Left lung (tissue), 10 donors: ENCODE data around the gene BLZF1. TPM values are rescaled to one million over a fixed set of nuclear protein-coding genes. Genes with fewer than 3 reads are reported as not detected.

Experiments
- ATAC-seq: fragments of 200-7000 bp; cut with Tn5 transposase; one replicate; pipeline ENCODE4 v1.9.1; 2020; ENCODE audit warnings: moderate library complexity
- DNase-seq, 4 donors: peaks; one replicate each; pipeline ENCODE4 v3.0.0-alpha.2; 2013 to 2020
- H3K27ac ChIP-seq, 2 donors: fragments of 200-600 bp; sonication (generic) in 1 of 2; one replicate each; pipeline versions ENCODE4 v1.5.0 to v1.8.0; 2020 to 2021
- H3K27me3 ChIP-seq, 2 donors: fragments of 200-600 bp; sonication (generic) in 1 of 2; one replicate each; pipeline versions ENCODE4 v1.5.0 to v1.8.0; 2020 to 2021
- H3K36me3 ChIP-seq, 2 donors: fragments of 200-600 bp; sonication (generic) in 1 of 2; one replicate each; pipeline versions ENCODE4 v1.5.0 to v1.8.0; 2020 to 2021
- H3K4me1 ChIP-seq, 2 donors: fragments of 200-600 bp; one replicate each; pipeline ENCODE4 v1.8.0; 2021
- H3K4me3 ChIP-seq, 2 donors: fragments of 200-600 bp; sonication (generic) in 1 of 2; one replicate each; pipeline versions ENCODE4 v1.5.0 to v1.8.0; 2020 to 2021; ENCODE audit warnings: mild to moderate bottlenecking in 1 of 2
- H3K9me3 ChIP-seq, 2 donors: fragments of 200-600 bp; sonication (generic) in 1 of 2; one replicate each; pipeline versions ENCODE4 v1.5.0 to v1.8.0; 2020 to 2021
- intact Hi-C, 2 donors: fragments of 100-400 bp; cut with DNase I; formaldehyde crosslinking; loops; one replicate each; pipeline versions ENCODE4 v1.11.2 to v1.14.2; 2022
- polyA plus RNA-seq, 6 donors: library from polyadenylated mRNA; unstranded; fragments of 120-200 nt; gene quantifications; one replicate each; pipeline ENCODE4 v1.2.1, GENCODE V29; 2013; ENCODE audit not compliant: insufficient read length in 6 of 6
- total RNA-seq, 2 donors: library from RNA; stranded (reverse); fragmentation: NEBNext Ultra II Directional; extraction: Animal tissue kit (Norgen Biotek cat#: 25700); gene quantifications; one replicate each; pipeline ENCODE4 v1.2.1, GENCODE V29; 2021
- TF ChIP-seq, protein P1 (sequence below), 2 donors: fragments of 200-600 bp; sonication (generic) in 1 of 2; IDR thresholded peaks; one replicate each; pipeline versions ENCODE4 v1.5.0 to v1.8.0; 2021; ENCODE audit warnings: antibody characterized with exemption in 2 of 2
- donor health status: DM: no; HTN: yes; CAD: no.
- donor health status: DM: no; HTN: no; CAD: no.

The BLZF1 gene
- total and polyA plus RNA-seq, 8 donors, result 25.3 to 29.7 (median 27.2) TPM

DNA sequence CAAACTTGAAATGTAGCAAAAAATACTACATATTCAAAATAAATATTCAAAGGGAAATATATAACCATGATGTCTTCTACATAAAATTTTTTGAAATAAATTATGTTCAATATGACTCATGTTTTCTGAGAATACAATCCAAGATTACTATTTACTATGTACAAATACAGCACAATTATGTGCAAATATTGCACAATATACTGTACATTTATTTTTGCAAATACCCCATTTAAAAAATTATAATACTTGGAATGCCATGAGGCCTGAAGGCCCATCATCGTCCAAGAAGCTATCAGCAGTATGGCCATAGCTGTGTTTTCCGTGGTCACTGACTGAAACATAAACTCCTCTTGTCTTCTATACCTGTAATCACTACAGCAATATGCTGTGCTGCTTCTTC lies 47.0 kb downstream of the BLZF1 start:
- TF ChIP-seq, protein P1, sequence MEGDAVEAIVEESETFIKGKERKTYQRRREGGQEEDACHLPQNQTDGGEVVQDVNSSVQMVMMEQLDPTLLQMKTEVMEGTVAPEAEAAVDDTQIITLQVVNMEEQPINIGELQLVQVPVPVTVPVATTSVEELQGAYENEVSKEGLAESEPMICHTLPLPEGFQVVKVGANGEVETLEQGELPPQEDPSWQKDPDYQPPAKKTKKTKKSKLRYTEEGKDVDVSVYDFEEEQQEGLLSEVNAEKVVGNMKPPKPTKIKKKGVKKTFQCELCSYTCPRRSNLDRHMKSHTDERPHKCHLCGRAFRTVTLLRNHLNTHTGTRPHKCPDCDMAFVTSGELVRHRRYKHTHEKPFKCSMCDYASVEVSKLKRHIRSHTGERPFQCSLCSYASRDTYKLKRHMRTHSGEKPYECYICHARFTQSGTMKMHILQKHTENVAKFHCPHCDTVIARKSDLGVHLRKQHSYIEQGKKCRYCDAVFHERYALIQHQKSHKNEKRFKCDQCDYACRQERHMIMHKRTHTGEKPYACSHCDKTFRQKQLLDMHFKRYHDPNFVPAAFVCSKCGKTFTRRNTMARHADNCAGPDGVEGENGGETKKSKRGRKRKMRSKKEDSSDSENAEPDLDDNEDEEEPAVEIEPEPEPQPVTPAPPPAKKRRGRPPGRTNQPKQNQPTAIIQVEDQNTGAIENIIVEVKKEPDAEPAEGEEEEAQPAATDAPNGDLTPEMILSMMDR (IDR thresholded peaks at IDR 0.05), result no peak
- intact Hi-C loops, result no loop called here
- DNase-seq, result no peak
- no peak for ATAC-seq
- no peak overlapping the region for H3K27ac ChIP-seq
- no peaks in the 10 kb centered on the region for H3K27me3 ChIP-seq
- peaks cover 0 to 26% of the 10 kb centered on the region in 2 donors for H3K9me3 ChIP-seq
- H3K36me3 ChIP-seq, result no peaks in the 10 kb centered on the region
- no peaks in the 10 kb centered on the region for H3K4me1 ChIP-seq
- H3K4me3 ChIP-seq, result no peak overlapping the region

DNA sequence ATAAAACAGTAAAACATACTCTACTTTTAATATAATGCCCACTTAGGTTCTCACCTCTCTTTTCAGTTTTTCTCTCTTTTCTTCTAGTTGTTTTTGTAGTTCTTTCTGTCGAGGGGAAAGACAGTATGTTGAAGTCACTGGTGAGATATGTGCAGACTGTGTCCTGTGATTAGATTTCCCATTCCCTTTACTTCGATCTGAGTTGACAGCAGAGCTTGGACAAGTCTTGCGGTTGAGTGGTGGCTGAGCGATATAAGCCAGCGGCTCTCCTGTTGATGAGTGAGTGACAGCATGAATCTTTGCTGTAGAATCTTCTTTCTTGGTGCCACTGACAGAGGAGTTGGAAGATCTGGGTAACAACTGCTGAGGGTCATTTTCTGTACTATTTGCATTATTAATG lies 53.3 kb downstream of the BLZF1 start:
- DNase-seq (no peak), ATAC-seq (no peak)
- Histone ChIP-seq H3K27ac (no peak overlapping the region), H3K36me3 (no peaks in the 10 kb centered on the region), H3K9me3 (no peaks in the 10 kb centered on the region), H3K4me3 (no peak overlapping the region), H3K27me3 (peaks cover 2 to 4% of the 10 kb centered on the region in 2 donors), H3K4me1 (no peaks in the 10 kb centered on the region)
- TF ChIP-seq, protein P1 (IDR thresholded peaks at IDR 0.05), result no peak
- intact Hi-C loops, result no loop called here

DNA sequence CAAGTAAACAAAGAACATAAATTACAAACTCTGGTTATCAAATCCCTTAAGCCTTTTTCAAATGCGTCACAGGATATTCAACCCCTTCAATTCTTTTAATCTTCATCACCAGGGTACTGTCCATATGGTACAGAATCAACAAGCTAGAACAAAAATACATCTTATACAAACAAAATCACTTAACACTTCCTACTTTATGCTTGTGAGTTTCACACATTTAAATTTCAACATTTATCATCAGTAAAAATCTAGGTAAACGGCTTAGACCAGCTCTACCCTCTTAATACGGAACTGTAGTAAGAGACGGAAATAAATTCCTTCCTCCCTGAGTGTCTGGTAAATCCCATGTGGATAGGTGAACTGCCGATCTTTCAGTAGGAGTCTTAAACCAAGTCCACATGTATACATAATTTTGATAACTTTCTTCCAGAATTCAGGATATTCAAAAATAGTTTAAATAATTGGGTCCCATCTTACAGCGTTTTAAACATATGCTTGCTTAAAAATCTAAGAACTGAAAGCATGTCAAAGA lies 58.2 kb downstream of the BLZF1 start:
- ATAC-seq, result no peak
- H3K36me3 ChIP-seq, result no peaks in the 10 kb centered on the region
- intact Hi-C loops, result no loop called here
- H3K4me1 ChIP-seq, result peaks cover 0 to 7% of the 10 kb centered on the region in 2 donors
- H3K9me3 ChIP-seq, result no peaks in the 10 kb centered on the region
- peaks cover 20 to 34% of the 10 kb centered on the region in 2 donors for H3K27me3 ChIP-seq
- H3K4me3 ChIP-seq, result no peak overlapping the region
- no peak overlapping the region for H3K27ac ChIP-seq
- TF ChIP-seq, protein P1 (IDR thresholded peaks at IDR 0.05), result no peak
- DNase-seq, result no peak

DNA sequence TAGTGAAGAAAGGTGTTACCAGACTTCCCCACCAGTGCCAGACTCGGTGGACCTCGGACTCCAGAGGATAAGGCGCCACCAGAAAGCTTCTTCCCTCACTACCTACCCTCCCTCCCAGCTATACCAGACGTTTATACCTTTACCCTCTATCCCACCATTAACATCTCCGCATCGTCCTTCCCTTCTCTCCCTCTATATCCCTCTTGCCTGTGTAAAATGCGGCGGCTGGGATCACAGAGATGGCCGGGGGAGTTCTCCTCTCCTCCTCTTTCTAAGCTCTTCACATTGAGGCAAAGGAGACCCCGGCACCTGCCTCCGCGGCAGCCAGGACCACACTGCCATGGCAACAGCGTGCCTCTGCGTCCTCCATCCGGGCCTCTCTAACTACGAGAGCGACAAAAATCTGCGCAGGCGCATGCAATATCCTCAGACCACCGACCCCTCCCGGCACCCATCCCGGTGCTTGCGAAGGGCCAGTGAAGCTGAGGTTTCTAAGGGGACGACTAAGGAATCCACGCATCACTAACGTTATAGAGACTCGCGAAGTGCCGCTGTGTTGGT lies 59.2 kb downstream of the BLZF1 start, which contains the start of gene CCDC181:
Gene CCDC181 (minus strand): TSS at position 394 of the 561 bp plus-strand sequence. CDS start 2,547 bp downstream, outside the sequence.
- H3K4me3 ChIP-seq, result peak within 1 kb of the TSS; percentile 13 to 26
- intact Hi-C loops, result no loop called here
- ATAC-seq (peak; percentile 60), DNase-seq (peak; percentile 34 to 81 (median 62))
- TF ChIP-seq, protein P1 (IDR thresholded peaks at IDR 0.05), result no peak
- no peaks in the 10 kb centered on the region for H3K36me3 ChIP-seq
- H3K9me3 ChIP-seq, result no peaks in the 10 kb centered on the region
- H3K27me3 ChIP-seq, result peaks cover 20 to 34% of the 10 kb centered on the region in 2 donors
- H3K27ac ChIP-seq, result no peak within 1 kb of the TSS
- peaks cover 0 to 7% of the 10 kb centered on the region in 2 donors for H3K4me1 ChIP-seq

Other genes with a start within 250 kb of the BLZF1 start
- 10 to 100 TPM; 13.6 to 14.7 TPM for gene NME7, start 398 bp upstream of the BLZF1 start, total RNA-seq
- gene NME7, start 398 bp upstream of the BLZF1 start, polyA plus RNA-seq, result 10 to 100 TPM; 56.0 to 77.6 (median 63.8) TPM
- gene CCDC181, start 59.3 kb downstream of the BLZF1 start, total RNA-seq, result 1 to 10 TPM in 1 of 2 donors, under 1 TPM in 1; 0.35 to 1.5 TPM
- gene CCDC181, start 59.3 kb downstream of the BLZF1 start, polyA plus RNA-seq, result 1 to 10 TPM; 3.1 to 5.8 (median 4.3) TPM
- gene SLC19A2, start 117.7 kb downstream of the BLZF1 start, total RNA-seq, result 10 to 100 TPM; 12.0 to 15.4 TPM
- gene SLC19A2, start 117.7 kb downstream of the BLZF1 start, polyA plus RNA-seq, result 10 to 100 TPM; 13.2 to 16.1 (median 13.9) TPM
- gene F5, start 218.3 kb downstream of the BLZF1 start, total RNA-seq, result 1 to 10 TPM in 1 of 2 donors, under 1 TPM in 1; 0.90 to 7.2 TPM
- under 1 TPM; 0.03 to 0.38 (median 0.20) TPM for gene F5, start 218.3 kb downstream of the BLZF1 start, polyA plus RNA-seq